Caco-2 (cell line): Measurements from ENCODE around the gene REPIN1. TPM values are rescaled to one million over a fixed set of nuclear protein-coding genes. Genes with fewer than 3 reads are reported as not detected.

Experiments used
- BruUV-seq: library from RNA; stranded (reverse); fragments of 400-500 nt; replicated peaks from 2 replicates; lab custom pipeline; 2021; lab: Mats Ljungman, UMichigan
- CTCF ChIA-PET: fragments of 300-600 bp; sonication (Branson Sonifier 250); formaldehyde crosslinking; loops from one replicate; lab custom pipeline; 2022; ENCODE audit warnings: antibody characterized with exemption; lab: Charles Lee
- POLR2A ChIA-PET: fragments of 300-600 bp; sonication (Branson Sonifier 250); formaldehyde crosslinking; loops from one replicate; lab custom pipeline; 2022; ENCODE audit warnings: antibody characterized with exemption; lab: Charles Lee
- DNase-seq, 2 experiments: peaks; one replicate each; pipeline versions ENCODE4 v3.0.0 to v3.0.0-alpha.2; 2020 to 2022
- H3K27me3 ChIP-seq: replicated peaks from 2 replicates; pipeline ENCODE4 v1.6.0; 2011; ENCODE audit warnings: low read length; ENCODE audit not compliant: control insufficient read depth, insufficient read depth
- H3K36me3 ChIP-seq: 2 replicates; pipeline ENCODE4 v1.5.1; 2011; ENCODE audit warnings: low read length; ENCODE audit not compliant: control insufficient read depth, insufficient read depth
- H3K4me1 ChIP-seq: fragments of 250-450 bp; sonication (Bioruptor Pico); 2 replicates; pipeline ENCODE4 v1.5.1; 2020; ENCODE audit warnings: mild to moderate bottlenecking
- H3K4me3 ChIP-seq: 2 replicates; pipeline ENCODE4 v1.5.1; 2011; ENCODE audit warnings: low read depth, mild to moderate bottlenecking, control low read depth, low read length
- H3K9me3 ChIP-seq: fragments of 250-450 bp; sonication (Bioruptor Pico); 2 replicates; pipeline ENCODE4 v1.5.1; 2020; ENCODE audit warnings: mild to moderate bottlenecking, moderate library complexity
- H3K27ac Mint-ChIP-seq: one replicate; pipeline ENCODE4 v1.8.0; 2022; ENCODE audit warnings: mixed read lengths; ENCODE audit not compliant: unreplicated experiment
- H3K27me3 Mint-ChIP-seq: one replicate; pipeline ENCODE4 v1.8.0; 2022; ENCODE audit warnings: mixed read lengths; ENCODE audit not compliant: insufficient read depth, unreplicated experiment
- H3K36me3 Mint-ChIP-seq: one replicate; pipeline ENCODE4 v1.8.0; 2022; ENCODE audit warnings: mild to moderate bottlenecking, mixed read lengths; ENCODE audit not compliant: insufficient read depth, unreplicated experiment
- H3K4me1 Mint-ChIP-seq: one replicate; pipeline ENCODE4 v1.8.0; 2022; ENCODE audit warnings: low read depth, mixed read lengths; ENCODE audit not compliant: unreplicated experiment
- H3K4me3 Mint-ChIP-seq: one replicate; pipeline ENCODE4 v1.8.0; 2022; ENCODE audit warnings: mild to moderate bottlenecking, moderate library complexity, mixed read lengths; ENCODE audit not compliant: unreplicated experiment
- H3K9me3 Mint-ChIP-seq: one replicate; pipeline ENCODE4 v1.8.0; 2022; ENCODE audit warnings: mixed read lengths; ENCODE audit not compliant: unreplicated experiment
- intact Hi-C: fragments of 100-400 bp; cut with micrococcal nuclease; formaldehyde crosslinking; loops from one replicate; pipeline ENCODE4 v1.10.0; 2022; ENCODE audit not compliant: unreplicated experiment
- total RNA-seq: library from RNA; stranded (reverse); gene quantifications from 2 replicates; pipeline ENCODE4 v1.2.3, GENCODE V29; 2022
- TF ChIP-seq, protein P1 (sequence below), 2 experiments: fragments of 200-600 bp in 1 of 2; IDR thresholded peaks; 1 replicate in 1 of 2; 2 replicates in 1 of 2; pipeline versions ENCODE4 v1.5.1 to v1.8.0; 2011 to 2022; ENCODE audit warnings: antibody characterized with exemption in 1 of 2, control low read depth in 1 of 2, inconsistent platforms in 1 of 2, low read depth in 1 of 2, low read length in 1 of 2, mild to moderate bottlenecking in 1 of 2, moderate library complexity in 1 of 2; ENCODE audit not compliant: insufficient read depth in 1 of 2, severe bottlenecking in 1 of 2, unreplicated experiment in 1 of 2

Gene REPIN1
- total RNA-seq, 1 experiment from 2014 or later: 148 TPM

DNA sequence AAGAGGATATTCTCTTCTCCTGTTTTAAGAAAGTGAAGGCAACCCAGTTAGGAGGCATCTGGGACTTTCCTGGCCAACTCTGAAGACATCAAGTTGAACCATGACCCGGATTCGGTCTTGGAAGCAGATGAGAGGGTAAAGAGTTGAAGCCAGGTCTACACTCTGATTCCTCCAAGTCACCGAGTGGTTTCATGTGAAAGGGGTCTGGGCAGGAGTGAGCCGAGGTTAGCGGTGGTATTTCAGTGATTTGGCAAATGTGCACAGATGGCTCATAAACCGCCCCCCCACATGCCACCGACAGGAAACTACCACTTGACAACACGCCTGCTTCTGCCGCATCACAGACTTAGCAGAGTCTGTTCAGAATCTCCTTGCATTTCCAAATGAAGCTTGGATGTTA lies 11.4 kb upstream of the REPIN1 start:
- peaks cover 12% of the 10 kb centered on the region for H3K9me3 Mint-ChIP-seq
- Histone ChIP-seq H3K9me3 (no peaks in the 10 kb centered on the region), H3K27me3 (no peaks in the 10 kb centered on the region), H3K36me3 (no peaks in the 10 kb centered on the region), H3K4me3 (no peak overlapping the region), H3K4me1 (no peaks in the 10 kb centered on the region)
- no peak overlapping the region for H3K27ac Mint-ChIP-seq
- intact Hi-C loops: no loop called here
- TF ChIP-seq, protein P1, sequence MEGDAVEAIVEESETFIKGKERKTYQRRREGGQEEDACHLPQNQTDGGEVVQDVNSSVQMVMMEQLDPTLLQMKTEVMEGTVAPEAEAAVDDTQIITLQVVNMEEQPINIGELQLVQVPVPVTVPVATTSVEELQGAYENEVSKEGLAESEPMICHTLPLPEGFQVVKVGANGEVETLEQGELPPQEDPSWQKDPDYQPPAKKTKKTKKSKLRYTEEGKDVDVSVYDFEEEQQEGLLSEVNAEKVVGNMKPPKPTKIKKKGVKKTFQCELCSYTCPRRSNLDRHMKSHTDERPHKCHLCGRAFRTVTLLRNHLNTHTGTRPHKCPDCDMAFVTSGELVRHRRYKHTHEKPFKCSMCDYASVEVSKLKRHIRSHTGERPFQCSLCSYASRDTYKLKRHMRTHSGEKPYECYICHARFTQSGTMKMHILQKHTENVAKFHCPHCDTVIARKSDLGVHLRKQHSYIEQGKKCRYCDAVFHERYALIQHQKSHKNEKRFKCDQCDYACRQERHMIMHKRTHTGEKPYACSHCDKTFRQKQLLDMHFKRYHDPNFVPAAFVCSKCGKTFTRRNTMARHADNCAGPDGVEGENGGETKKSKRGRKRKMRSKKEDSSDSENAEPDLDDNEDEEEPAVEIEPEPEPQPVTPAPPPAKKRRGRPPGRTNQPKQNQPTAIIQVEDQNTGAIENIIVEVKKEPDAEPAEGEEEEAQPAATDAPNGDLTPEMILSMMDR (IDR thresholded peaks at IDR 0.05; ENCODE audit: insufficient read depth in 1 of 2, low read depth in 1 of 2, low read length in 1 of 2, severe bottlenecking in 1 of 2, unreplicated experiment in 1 of 2): no peak
- peaks cover 11% of the 10 kb centered on the region for H3K4me1 Mint-ChIP-seq
- no peak for DNase-seq
- CTCF ChIA-PET: interaction anchor here (0.5 to 0.6 kb wide), 2 partner anchors 32 to 397 kb away, joined by 3 read pairs; no protein-coding TSS in a partner anchor
- H3K27me3 Mint-ChIP-seq: no peaks in the 10 kb centered on the region
- BruUV-seq: no TSS peak
- no peaks in the 10 kb centered on the region for H3K36me3 Mint-ChIP-seq
- H3K4me3 Mint-ChIP-seq: no peak overlapping the region
- POLR2A ChIA-PET: no interaction called here

DNA sequence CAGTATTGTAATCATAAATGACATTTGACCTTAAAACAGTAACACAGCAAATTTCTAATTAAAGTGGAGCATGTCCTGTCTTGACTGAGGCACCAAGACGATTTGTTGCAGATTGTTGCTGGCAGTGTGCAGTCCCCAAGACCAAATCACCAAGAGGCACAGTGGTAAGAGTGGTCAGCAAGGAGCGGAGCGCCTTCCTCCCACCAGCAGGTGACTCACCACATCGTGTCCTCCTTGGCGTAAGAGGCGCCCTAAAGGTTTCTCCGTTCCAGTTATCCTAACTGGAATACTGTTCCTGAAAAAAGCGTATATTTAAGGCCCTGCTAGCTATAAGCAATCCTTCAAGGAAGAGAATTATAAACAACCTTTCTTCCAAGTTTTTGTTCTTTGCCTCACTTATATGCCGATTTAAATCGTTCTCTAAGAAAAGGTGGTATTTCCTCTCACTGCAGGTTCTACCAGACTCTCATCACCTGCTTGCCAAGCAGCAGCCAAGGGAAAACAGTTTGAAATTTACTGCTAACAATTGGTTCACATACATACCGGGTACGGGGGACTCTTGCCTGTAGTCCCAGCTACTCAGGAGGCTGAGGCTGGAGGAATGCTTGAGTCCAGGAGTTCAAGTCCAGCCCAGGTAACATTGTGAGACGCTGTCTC lies 10.7 kb upstream of the REPIN1 start:
- peaks cover 12% of the 10 kb centered on the region for H3K9me3 Mint-ChIP-seq
- BruUV-seq: no TSS peak
- TF ChIP-seq, protein P1 (IDR thresholded peaks at IDR 0.05; ENCODE audit: insufficient read depth in 1 of 2, low read depth in 1 of 2, low read length in 1 of 2, severe bottlenecking in 1 of 2, unreplicated experiment in 1 of 2): peak in 1 of 2 experiments; percentile 12
- ChIA-PET POLR2A (no interaction called here), CTCF (interaction anchor here (0.5 to 1.0 kb wide), 3 partner anchors 20 to 396 kb away, joined by 3 read pairs; no protein-coding TSS in a partner anchor)
- no peaks in the 10 kb centered on the region for H3K36me3 ChIP-seq
- H3K27ac Mint-ChIP-seq: no peak overlapping the region
- DNase-seq: no peak
- no peaks in the 10 kb centered on the region for H3K36me3 Mint-ChIP-seq
- no peaks in the 10 kb centered on the region for H3K9me3 ChIP-seq
- H3K4me3 ChIP-seq: no peak overlapping the region
- H3K27me3 ChIP-seq: no peaks in the 10 kb centered on the region
- no peaks in the 10 kb centered on the region for H3K27me3 Mint-ChIP-seq
- no peaks in the 10 kb centered on the region for H3K4me1 ChIP-seq
- intact Hi-C loops: no loop called here
- H3K4me3 Mint-ChIP-seq: no peak overlapping the region
- H3K4me1 Mint-ChIP-seq: peaks cover 11% of the 10 kb centered on the region

DNA sequence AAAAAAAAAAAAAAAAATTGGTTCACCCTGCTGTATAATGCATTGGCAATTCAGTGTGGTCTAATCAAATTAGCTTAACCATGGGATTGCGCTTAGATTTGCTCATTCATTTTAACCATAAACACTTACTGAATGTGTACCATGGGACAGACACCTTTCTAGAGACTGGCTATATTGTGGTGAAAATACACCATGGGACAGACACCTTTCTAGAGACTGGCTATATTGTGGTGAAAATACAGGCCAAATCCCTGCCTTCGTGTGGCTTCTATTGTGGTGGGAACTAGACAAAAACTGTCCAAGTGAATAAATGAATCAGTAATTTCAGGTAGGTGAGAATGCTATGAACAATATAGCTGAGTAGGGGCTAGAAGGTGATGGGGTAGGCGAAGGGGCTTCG lies 10.2 kb upstream of the REPIN1 start:
- H3K27me3 ChIP-seq: no peaks in the 10 kb centered on the region
- Mint-ChIP-seq H3K4me1 (peaks cover 11% of the 10 kb centered on the region), H3K27me3 (no peaks in the 10 kb centered on the region), H3K4me3 (no peak overlapping the region), H3K9me3 (peaks cover 12% of the 10 kb centered on the region), H3K36me3 (no peaks in the 10 kb centered on the region), H3K27ac (no peak overlapping the region)
- H3K4me3 ChIP-seq: no peak overlapping the region
- no peak for DNase-seq
- TF ChIP-seq, protein P1 (IDR thresholded peaks at IDR 0.05; ENCODE audit: insufficient read depth in 1 of 2, low read depth in 1 of 2, low read length in 1 of 2, severe bottlenecking in 1 of 2, unreplicated experiment in 1 of 2): no peak
- BruUV-seq: no TSS peak
- H3K9me3 ChIP-seq: no peaks in the 10 kb centered on the region
- POLR2A ChIA-PET: no interaction called here
- CTCF ChIA-PET: interaction anchor here (1.0 kb wide), 1 partner anchor 19 kb away, joined by 3 read pairs; no protein-coding TSS in a partner anchor
- no peaks in the 10 kb centered on the region for H3K36me3 ChIP-seq
- intact Hi-C loops: no loop called here
- no peaks in the 10 kb centered on the region for H3K4me1 ChIP-seq
